ENCODE results near the gene S100A14.

The S100A14 gene

DNA sequence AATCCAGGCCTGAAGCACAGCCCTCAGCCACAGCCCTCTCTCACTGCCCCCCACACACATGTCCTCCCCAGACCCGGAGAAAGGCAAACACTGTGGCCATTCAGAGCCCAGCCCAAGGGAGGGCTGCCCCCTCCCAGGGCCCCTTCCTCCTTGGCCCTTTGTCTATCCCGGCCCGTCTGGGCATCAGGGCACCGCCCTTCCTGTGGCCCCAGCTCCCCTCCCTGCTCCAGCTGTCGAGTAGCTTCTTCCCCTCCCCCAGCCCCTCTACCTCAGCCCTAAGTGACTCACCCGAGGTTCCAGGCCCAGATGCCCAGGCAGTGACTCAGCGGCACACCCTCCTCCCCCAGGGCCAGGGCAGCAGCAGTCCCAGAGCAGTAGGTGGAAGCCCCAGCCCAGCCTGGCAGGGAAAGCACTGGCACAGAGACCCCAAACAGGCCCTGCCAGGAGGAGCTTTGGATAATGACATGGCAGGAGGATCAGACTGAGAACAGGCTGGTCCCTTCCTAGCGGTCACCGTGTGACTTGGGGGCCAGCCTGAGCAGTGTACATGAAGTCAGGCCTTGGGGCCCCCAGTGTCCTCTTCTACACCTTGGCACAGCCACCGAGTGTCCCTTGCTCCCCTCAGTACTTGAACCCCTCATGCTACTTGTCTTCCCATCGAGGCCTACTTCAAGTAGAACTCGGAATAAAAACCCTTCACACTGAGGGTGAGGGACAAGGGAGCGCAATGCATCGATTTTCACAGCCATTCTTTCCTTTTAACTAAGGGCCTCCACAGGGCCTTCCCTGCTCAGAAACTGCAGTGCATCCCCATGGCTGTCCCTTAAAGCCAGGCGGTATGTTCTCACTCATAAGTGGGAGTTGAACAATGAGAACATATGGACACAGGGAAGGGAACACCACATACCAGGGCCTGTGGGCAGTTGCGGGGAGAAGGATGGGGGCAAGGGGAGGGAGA is 49.4 kb downstream of the S100A14 start:
- H3K4me3 ChIP-seq (ENCODE audit: low read depth, low read length): no peak overlapping the region

GRCh38 chr1:153565529-153566374 is 50.4 kb downstream of the S100A14 start, which contains the start of gene S100A2:
TSS of gene S100A2 (minus strand) at chr1:153565844. CDS start at chr1:153563877, 1,967 bp downstream.
- H3K4me3 ChIP-seq (ENCODE audit: low read depth, low read length): no peak within 1 kb of the TSS

All from iPS-11a (cell line).